ENCODE results near the gene ANKRD40CL. TPM values are rescaled to one million over a fixed set of nuclear protein-coding genes. Genes with fewer than 3 reads are reported as not detected.

Gene ANKRD40CL
- total RNA-seq, 1 experiment from 2014 or later: not detected

DNA sequence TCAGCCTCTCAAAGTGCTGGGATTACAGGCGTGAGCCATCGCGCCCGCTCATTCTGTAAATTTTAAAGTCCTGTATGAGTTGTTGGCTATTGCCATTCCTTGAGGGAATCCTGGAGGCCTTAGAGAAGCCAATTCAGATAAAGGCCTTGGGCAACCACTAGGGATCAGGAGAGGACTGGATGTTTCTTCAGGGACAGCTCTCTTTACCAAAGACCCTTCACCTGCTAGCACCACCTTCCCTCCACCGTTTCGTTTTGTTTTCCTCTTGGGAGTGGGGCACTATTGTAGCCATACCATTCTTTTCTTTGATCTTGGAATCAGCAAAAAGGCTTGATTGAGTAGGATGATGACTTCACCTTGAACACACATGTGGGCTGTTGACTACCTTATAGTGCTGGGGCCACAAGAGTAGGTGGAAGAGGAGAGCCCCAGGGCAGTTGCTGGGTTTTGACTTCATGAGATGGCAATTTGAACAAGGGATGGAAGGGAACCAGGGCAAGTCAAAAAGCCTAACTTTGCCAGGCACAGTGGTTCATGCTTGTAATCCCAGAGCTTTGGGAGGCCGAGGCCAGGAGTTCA lies 7.0 kb upstream of the ANKRD40CL start:
- TF ChIP-seq, protein P1, sequence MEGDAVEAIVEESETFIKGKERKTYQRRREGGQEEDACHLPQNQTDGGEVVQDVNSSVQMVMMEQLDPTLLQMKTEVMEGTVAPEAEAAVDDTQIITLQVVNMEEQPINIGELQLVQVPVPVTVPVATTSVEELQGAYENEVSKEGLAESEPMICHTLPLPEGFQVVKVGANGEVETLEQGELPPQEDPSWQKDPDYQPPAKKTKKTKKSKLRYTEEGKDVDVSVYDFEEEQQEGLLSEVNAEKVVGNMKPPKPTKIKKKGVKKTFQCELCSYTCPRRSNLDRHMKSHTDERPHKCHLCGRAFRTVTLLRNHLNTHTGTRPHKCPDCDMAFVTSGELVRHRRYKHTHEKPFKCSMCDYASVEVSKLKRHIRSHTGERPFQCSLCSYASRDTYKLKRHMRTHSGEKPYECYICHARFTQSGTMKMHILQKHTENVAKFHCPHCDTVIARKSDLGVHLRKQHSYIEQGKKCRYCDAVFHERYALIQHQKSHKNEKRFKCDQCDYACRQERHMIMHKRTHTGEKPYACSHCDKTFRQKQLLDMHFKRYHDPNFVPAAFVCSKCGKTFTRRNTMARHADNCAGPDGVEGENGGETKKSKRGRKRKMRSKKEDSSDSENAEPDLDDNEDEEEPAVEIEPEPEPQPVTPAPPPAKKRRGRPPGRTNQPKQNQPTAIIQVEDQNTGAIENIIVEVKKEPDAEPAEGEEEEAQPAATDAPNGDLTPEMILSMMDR (conservative IDR thresholded peaks at IDR 0.05): peak; percentile 45; the same call in 2 of the 3 replicates
- H4K5ac ChIP-seq (ENCODE audit: insufficient read length, low read depth, low read length): no peak overlapping the region
- no peak overlapping the region for H3K23ac ChIP-seq (ENCODE audit: insufficient read length, low read depth, low read length)
- H3K4me1 ChIP-seq (ENCODE audit: insufficient read depth, low read length): no peaks in the 10 kb centered on the region
- no peak overlapping the region for H2BK120ac ChIP-seq (ENCODE audit: low read depth, low read length, poor library complexity, severe bottlenecking)
- H2BK12ac ChIP-seq (ENCODE audit: insufficient read length, low read depth, low read length): no peak overlapping the region
- no peaks in the 10 kb centered on the region for H3K9me3 ChIP-seq (ENCODE audit: control insufficient read depth, low read depth, low read length)
- no peak overlapping the region for H2BK20ac ChIP-seq (ENCODE audit: low read depth, low read length, poor library complexity, severe bottlenecking)
- no peak overlapping the region for H2BK15ac ChIP-seq (ENCODE audit: low read depth, low read length)
- no peak overlapping the region for H3K9ac ChIP-seq (ENCODE audit: extremely low read depth, insufficient read length, low read length)
- peak overlapping the region in 2 of 3 experiments; percentile 60 to 63; a peak in 2 of 7 replicates for H3K27ac Mint-ChIP-seq
- H2AK5ac ChIP-seq (ENCODE audit: insufficient read length, low read length): no peak overlapping the region
- peak; percentile 56 for DNase-seq
- no peak overlapping the region for H3T11ph ChIP-seq (ENCODE audit: low read length)
- no peak overlapping the region for H4K8ac ChIP-seq (replicated peaks; ENCODE audit: insufficient read length, low read depth, low read length)
- H3K27me3 ChIP-seq (ENCODE audit: insufficient read depth, low read length): no peaks in the 10 kb centered on the region
- no peak overlapping the region for H3K4me2 ChIP-seq (ENCODE audit: insufficient read depth, insufficient read length, low read length)
- H3K4me1 Mint-ChIP-seq: peaks cover 6 to 8% of the 10 kb centered on the region in 2 experiments
- H3K27ac ChIP-seq (ENCODE audit: insufficient read length, low read depth, low read length): no peak overlapping the region
- no peaks in the 10 kb centered on the region for H3K79me1 ChIP-seq (ENCODE audit: insufficient read depth, low read depth, low read length, poor library complexity, severe bottlenecking)
- H3K4ac ChIP-seq (ENCODE audit: low read depth, low read length): no peak overlapping the region
- no peak overlapping the region for H3K4me3 Mint-ChIP-seq
- H3K9me3 Mint-ChIP-seq: no peaks in the 10 kb centered on the region
- H3K14ac ChIP-seq (ENCODE audit: insufficient read depth, low read length): no peak overlapping the region
- no peak overlapping the region for H3K56ac ChIP-seq (ENCODE audit: insufficient read length, low read depth, low read length)
- no peaks in the 10 kb centered on the region for H4K20me1 ChIP-seq (ENCODE audit: control insufficient read depth, insufficient read depth, insufficient read length)
- H2AFZ ChIP-seq (ENCODE audit: low read length): no peak overlapping the region
- no peaks in the 10 kb centered on the region for H3K23me2 ChIP-seq (ENCODE audit: insufficient read length, low read depth, low read length, poor library complexity, severe bottlenecking)
- no peak overlapping the region for H2BK5ac ChIP-seq (ENCODE audit: insufficient read length, low read length)
- H3K79me2 ChIP-seq (ENCODE audit: insufficient read depth, low read length): no peaks in the 10 kb centered on the region
- H4K91ac ChIP-seq (ENCODE audit: insufficient read length, low read depth, low read length): no peak overlapping the region
- no peak overlapping the region for H3K18ac ChIP-seq (ENCODE audit: insufficient read length, low read depth, low read length)
- no CpG with 5 or more reads among the region's 7 CpGs for WGBS (ENCODE audit: extremely low coverage, insufficient read length, low lambda C conversion rate)
- no peaks in the 10 kb centered on the region for H3K36me3 Mint-ChIP-seq (ENCODE audit: insufficient read depth in 1 of 3, low read depth in 3 of 3)
- H3K27me3 Mint-ChIP-seq (ENCODE audit: low read depth): no peaks in the 10 kb centered on the region

Measured in H9 (cell line).